HG02588 (cell line): Measurements from ENCODE around the gene AQP2.

Experiments used
- ATAC-seq: cut with Tn5 transposase; IDR thresholded peaks from one replicate; pipeline ENCODE4 v1.9.1; 2021; ENCODE audit warnings: mild to moderate bottlenecking, moderate library complexity; ENCODE audit not compliant: unreplicated experiment

Gene AQP2

GRCh38 chr12:49950273-49951251 is at the start of gene AQP2:
Gene AQP2 (plus strand): TSS chr12:49950737. CDS start chr12:49950831, 94 bp downstream.
- no peak for ATAC-seq

GRCh38 chr12:49901026-49901425 is 49.5 kb upstream of the AQP2 start:
- no peak for ATAC-seq

- no peak for ATAC-seq
Observed at GRCh38 chr12:49901986-49902385, 48.6 kb upstream of the AQP2 start.

- ATAC-seq: no peak
Observed at GRCh38 chr12:49902399-49903350, 47.9 kb upstream of the AQP2 start.

GRCh38 chr12:49903351-49903699 is 47.2 kb upstream of the AQP2 start:
- ATAC-seq: no peak

GRCh38 chr12:49903700-49904423 is 46.7 kb upstream of the AQP2 start, which contains the start of gene FAIM2:
Gene FAIM2 (minus strand): TSS chr12:49903900. CDS start chr12:49903792, 108 bp downstream.
- no peak for ATAC-seq

- no peak for ATAC-seq
Observed at GRCh38 chr12:49904601-49905000, 45.9 kb upstream of the AQP2 start.

- ATAC-seq: no peak
Observed at GRCh38 chr12:49905718-49906314, 44.7 kb upstream of the AQP2 start.

GRCh38 chr12:49907352-49907751 is 43.2 kb upstream of the AQP2 start:
- ATAC-seq: no peak

- no peak for ATAC-seq
Observed at GRCh38 chr12:49909356-49909755, 41.2 kb upstream of the AQP2 start.

GRCh38 chr12:49909826-49910225 is 40.7 kb upstream of the AQP2 start:
- ATAC-seq: no peak

GRCh38 chr12:49910331-49911212 is 40.0 kb upstream of the AQP2 start:
- no peak for ATAC-seq

GRCh38 chr12:49911213-49911605 is 39.3 kb upstream of the AQP2 start:
- no peak for ATAC-seq

GRCh38 chr12:49912345-49913255 is 37.9 kb upstream of the AQP2 start:
- no peak for ATAC-seq

GRCh38 chr12:49916129-49916919 is 34.2 kb upstream of the AQP2 start:
- ATAC-seq: no peak

GRCh38 chr12:49917166-49917787 is 33.3 kb upstream of the AQP2 start:
- no peak for ATAC-seq

GRCh38 chr12:49917788-49918173 is 32.8 kb upstream of the AQP2 start:
- ATAC-seq: no peak
